AG04450 (cell line): ENCODE data around the gene CLDN15. TPM values are rescaled to one million over a fixed set of nuclear protein-coding genes. Genes with fewer than 3 reads are reported as not detected.
"Not testable (repeated sequence)": the region's sequence is repeated elsewhere in the genome, so short reads cannot be mapped to it uniquely, and the experiment has no call there.

ENCODE experiments used
- CTCF ChIA-PET: fragments of 300-600, 350-600 bp; formaldehyde crosslinking; extraction: SDS; loops from one replicate; lab custom pipeline; 2022; ENCODE audit warnings: antibody characterized with exemption, inconsistent platforms; lab: Charles Lee
- POLR2A ChIA-PET: fragments of 350-600 bp; formaldehyde crosslinking; extraction: SDS; loops from one replicate; lab custom pipeline; 2021; ENCODE audit warnings: antibody characterized with exemption, inconsistent platforms; lab: Yijun Ruan, JAX
- DNase-seq: peaks from one replicate; pipeline ENCODE4 v3.0.0-alpha.2; 2011; ENCODE audit warnings: low read depth, low spot score
- H3K27ac ChIP-seq: one replicate; pipeline ENCODE4 v1.5.1; 2012; ENCODE audit warnings: low read depth, low read length, control low read depth
- H3K27me3 ChIP-seq: one replicate; pipeline ENCODE4 v1.6.0; 2012; ENCODE audit warnings: low read length; ENCODE audit not compliant: control insufficient read depth, insufficient read depth
- H3K4me3 ChIP-seq: 2 replicates; pipeline ENCODE4 v1.5.1; 2011; ENCODE audit warnings: mild to moderate bottlenecking, low read depth, low read length, control low read depth
- H3K9me3 ChIP-seq: 2 replicates; pipeline ENCODE4 v1.5.1; 2012; ENCODE audit warnings: low read length; ENCODE audit not compliant: control insufficient read depth, insufficient read depth
- polyA plus RNA-seq: library from polyadenylated mRNA; depleted of rRNA; stranded (reverse); fragments of >200 nt; gene quantifications from 2 replicates; pipeline ENCODE4 v1.2.3, GENCODE V29; 2011
- TF ChIP-seq, protein P1 (sequence below): IDR thresholded peaks from 2 replicates; pipeline ENCODE4 v1.5.1; 2011; ENCODE audit warnings: low read depth, low read length, control low read depth, inconsistent platforms

CLDN15 gene
- polyA plus RNA-seq, 1 experiment, result 3.3 TPM

DNA sequence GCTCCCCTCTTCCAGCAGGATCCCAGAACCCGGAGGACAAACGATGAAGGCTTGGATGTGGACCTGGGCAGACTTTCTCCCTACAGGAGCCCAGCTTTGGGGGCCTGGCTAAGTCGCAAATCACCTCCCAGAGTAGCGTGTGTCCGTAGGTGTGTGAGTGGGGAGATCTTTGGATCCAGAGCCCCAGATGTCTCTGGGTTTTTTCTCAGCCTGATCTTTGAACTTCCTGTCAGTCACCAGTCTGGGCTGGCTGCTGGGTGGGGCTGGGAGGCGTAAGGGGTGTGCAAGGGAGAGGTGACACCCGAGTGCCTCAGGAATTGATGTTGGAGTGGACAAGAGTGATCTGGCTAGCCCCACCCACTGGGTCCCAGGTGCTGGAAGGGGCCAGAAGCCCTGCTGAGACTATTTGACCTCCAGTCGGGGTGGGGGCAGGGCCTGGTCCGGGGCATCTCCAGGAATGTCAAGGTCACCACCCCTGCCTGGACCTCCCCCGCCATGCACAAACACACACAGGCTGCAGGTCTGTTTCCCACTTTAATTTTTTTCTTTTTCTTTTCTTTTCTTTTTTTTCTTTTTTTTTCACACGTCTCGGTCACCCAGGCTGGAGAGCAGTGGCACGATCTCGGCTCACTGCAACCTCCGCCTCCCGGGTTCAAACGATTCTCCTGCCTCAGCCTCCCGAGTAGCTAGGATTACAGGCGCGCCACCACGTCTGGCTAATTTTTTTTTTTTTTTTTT lies 36.6 kb downstream of the CLDN15 start, which contains the start of gene MOGAT3:
Gene MOGAT3 (minus strand): TSS at position 175 of the 738 bp plus-strand sequence. CDS start 182 bp downstream, outside the sequence.
- ChIA-PET POLR2A (no interaction called here), CTCF (interaction anchor here (0.8 to 3.4 kb wide), 3 partner anchors 9 to 114 kb away, joined by 3 to 30 read pairs (median 4); partner anchors contain the start of genes PLOD3 and ZNHIT1)
- DNase-seq, result no peak
- H3K27me3 ChIP-seq, result peaks cover 39% of the 10 kb centered on the region
- no peaks in the 10 kb centered on the region; the same call in 1 of the 2 replicates for H3K9me3 ChIP-seq
- TF ChIP-seq, protein P1, sequence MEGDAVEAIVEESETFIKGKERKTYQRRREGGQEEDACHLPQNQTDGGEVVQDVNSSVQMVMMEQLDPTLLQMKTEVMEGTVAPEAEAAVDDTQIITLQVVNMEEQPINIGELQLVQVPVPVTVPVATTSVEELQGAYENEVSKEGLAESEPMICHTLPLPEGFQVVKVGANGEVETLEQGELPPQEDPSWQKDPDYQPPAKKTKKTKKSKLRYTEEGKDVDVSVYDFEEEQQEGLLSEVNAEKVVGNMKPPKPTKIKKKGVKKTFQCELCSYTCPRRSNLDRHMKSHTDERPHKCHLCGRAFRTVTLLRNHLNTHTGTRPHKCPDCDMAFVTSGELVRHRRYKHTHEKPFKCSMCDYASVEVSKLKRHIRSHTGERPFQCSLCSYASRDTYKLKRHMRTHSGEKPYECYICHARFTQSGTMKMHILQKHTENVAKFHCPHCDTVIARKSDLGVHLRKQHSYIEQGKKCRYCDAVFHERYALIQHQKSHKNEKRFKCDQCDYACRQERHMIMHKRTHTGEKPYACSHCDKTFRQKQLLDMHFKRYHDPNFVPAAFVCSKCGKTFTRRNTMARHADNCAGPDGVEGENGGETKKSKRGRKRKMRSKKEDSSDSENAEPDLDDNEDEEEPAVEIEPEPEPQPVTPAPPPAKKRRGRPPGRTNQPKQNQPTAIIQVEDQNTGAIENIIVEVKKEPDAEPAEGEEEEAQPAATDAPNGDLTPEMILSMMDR, result no peak
- H3K27ac ChIP-seq, result no peak within 1 kb of the TSS
- H3K4me3 ChIP-seq, result no peak within 1 kb of the TSS

DNA sequence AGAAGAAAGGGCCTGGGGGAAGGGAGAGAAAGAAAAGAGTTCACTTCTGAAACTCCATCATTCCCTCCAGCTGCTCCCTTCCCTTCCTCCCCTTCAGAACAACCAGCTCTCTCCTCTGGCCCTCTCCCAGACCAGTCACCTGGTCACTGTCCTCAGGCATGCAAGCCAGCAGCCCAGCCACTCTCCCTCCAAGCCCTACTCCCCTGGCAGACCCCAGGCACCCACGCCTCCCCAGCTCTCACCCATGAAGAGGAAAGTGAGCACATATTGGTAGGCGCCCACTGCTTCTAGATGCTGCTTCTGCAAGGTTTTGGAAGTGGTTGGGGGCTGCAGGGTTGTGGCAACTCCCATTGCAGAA lies 37.1 kb downstream of the CLDN15 start:
- no peak overlapping the region for H3K4me3 ChIP-seq
- no peaks in the 10 kb centered on the region; the same call in 1 of the 2 replicates for H3K9me3 ChIP-seq
- no peak for DNase-seq
- POLR2A ChIA-PET, result no interaction called here
- TF ChIP-seq, protein P1, result no peak
- H3K27ac ChIP-seq, result no peak overlapping the region
- H3K27me3 ChIP-seq, result peaks cover 39% of the 10 kb centered on the region
- CTCF ChIA-PET, result interaction anchor here (0.6 to 3.4 kb wide), 5 partner anchors 8 to 509 kb away, joined by 3 to 30 read pairs (median 4); partner anchors contain the start of genes PLOD3 and ZNHIT1

DNA sequence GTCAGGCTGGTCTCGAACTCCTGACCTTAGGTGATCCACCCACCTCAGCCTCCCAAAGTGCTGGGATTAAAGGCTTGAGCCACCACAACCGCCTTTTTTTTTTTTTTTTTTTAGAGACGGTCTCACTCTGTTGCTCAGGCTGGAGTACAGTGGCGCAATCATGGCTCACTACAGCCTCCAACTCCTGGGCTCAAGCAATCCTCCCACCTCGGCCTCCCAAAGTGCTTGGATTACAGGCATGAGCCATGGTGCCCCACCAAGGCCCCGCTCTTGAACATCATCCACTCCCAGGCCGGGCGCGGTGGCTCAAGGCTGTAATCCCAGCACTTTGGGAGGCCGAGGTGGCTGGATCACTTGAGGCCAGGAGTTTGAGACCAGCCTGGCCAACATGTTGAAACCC lies 38.1 kb downstream of the CLDN15 start:
- peaks cover 39% of the 10 kb centered on the region for H3K27me3 ChIP-seq
- ChIA-PET POLR2A (interaction anchor here (0.7 kb wide), 2 partner anchors 397 to 1102 kb away, joined by 7 to 9 read pairs; no protein-coding TSS in a partner anchor), CTCF (interaction anchor here (0.9 to 1.0 kb wide), 2 partner anchors 18 to 55 kb away, joined by 4 to 5 read pairs; partner anchors contain the start of genes PLOD3 and ZNHIT1)
- not testable (repeated sequence) for H3K9me3 ChIP-seq, DNase-seq, H3K4me3 ChIP-seq, H3K27ac ChIP-seq

DNA sequence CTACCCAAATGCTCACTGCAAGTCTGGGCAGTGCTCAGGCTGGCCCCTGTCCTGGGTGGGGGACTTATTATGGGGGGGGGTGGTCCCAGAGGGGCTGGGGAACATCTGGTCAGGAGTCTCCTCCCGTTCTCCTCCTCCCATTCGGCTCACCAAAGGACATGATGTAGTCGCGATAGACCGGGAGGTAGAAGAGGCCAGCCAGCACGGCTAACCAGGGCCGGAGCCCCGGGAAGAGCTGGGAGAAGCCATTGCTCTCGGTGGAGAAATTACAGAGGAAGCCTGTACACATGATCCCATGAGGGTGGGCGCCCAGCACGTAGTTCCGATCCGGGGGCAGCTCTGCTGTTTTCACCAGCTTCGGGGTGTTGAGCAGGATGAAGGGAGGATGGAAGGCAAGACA lies 39.1 kb downstream of the CLDN15 start:
- TF ChIP-seq, protein P1, result no peak
- CTCF ChIA-PET, result no interaction called here
- no peak for DNase-seq
- Histone ChIP-seq H3K9me3 (no peaks in the 10 kb centered on the region; the same call in 1 of the 2 replicates), H3K27ac (no peak overlapping the region), H3K4me3 (no peak overlapping the region), H3K27me3 (peaks cover 37% of the 10 kb centered on the region)
- POLR2A ChIA-PET, result no interaction called here

DNA sequence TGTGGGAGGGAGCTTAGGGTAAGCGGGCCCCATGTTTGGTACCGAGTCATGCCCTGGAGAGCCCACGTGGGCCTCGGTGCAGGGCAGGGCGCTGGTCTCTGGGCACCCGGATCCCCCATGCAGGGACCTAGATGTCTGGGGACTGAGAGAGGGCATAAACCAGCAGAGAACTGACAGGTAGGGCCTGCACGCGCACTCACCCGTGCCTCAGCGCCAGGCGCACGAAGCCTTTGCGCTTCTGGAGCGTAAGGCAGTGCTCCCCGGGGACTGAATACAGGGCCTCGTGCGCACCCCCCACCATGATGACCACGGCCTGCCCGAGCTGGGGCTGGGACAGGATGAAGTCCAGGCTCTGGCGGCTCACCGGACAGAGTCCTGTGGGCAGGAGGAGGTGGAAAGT lies 39.6 kb downstream of the CLDN15 start:
- no peak overlapping the region for H3K27ac ChIP-seq
- ChIA-PET CTCF (no interaction called here), POLR2A (no interaction called here)
- H3K9me3 ChIP-seq, result no peaks in the 10 kb centered on the region; the same call in 1 of the 2 replicates
- DNase-seq, result no peak
- peaks cover 32% of the 10 kb centered on the region for H3K27me3 ChIP-seq
- TF ChIP-seq, protein P1, result no peak
- no peak overlapping the region for H3K4me3 ChIP-seq
